K562 (cell line): ENCODE data around the gene MAST1. TPM values are rescaled to one million over a fixed set of nuclear protein-coding genes. Genes with fewer than 3 reads are reported as not detected.

Source experiments
- RREB1 ChIP-seq: fragments of 250-450 bp; sonication (Bioruptor Pico); IDR thresholded peaks from 2 replicates; pipeline ENCODE4 v1.4.0; 2020
- RUNX1 ChIP-seq: sonication (generic); IDR thresholded peaks from 2 replicates; pipeline ENCODE4 v1.6.1; 2016; ENCODE audit warnings: antibody characterized with exemption, low read depth
- TEAD2 ChIP-seq: fragments of 450-650 bp; IDR thresholded peaks from 2 replicates; pipeline ENCODE4 v1.6.1; 2016; ENCODE audit warnings: missing genetic modification characterization, control low read depth, missing compliant biosample characterization
- ZNF316 ChIP-seq: fragments of 450-650 bp; IDR thresholded peaks from 2 replicates; pipeline ENCODE4 v1.6.1; 2016
- ZNF318 ChIP-seq, 2 experiments: fragments of 450-650 bp; IDR thresholded peaks; 2 replicates each; pipeline ENCODE4 v1.6.1; 2016; ENCODE audit warnings: mild to moderate bottlenecking in 2 of 2, borderline replicate concordance in 1 of 2, low read depth in 1 of 2, moderate library complexity in 1 of 2
- ZNF347 ChIP-seq: fragments of 450-650 bp; formaldehyde crosslinking; IDR thresholded peaks from 2 replicates; pipeline ENCODE4 v1.4.0; 2020; ENCODE audit warnings: low read depth, mild to moderate bottlenecking, moderate library complexity
- ZNF609 ChIP-seq: sonication (generic); formaldehyde crosslinking; IDR thresholded peaks from 2 replicates; pipeline ENCODE4 v1.8.1; 2023; ENCODE audit warnings: missing genetic modification reagents, mild to moderate bottlenecking, borderline replicate concordance
- polyA plus RNA-seq, 8 experiments: library from polyadenylated mRNA; depleted of rRNA in 4 of 8; stranded (reverse) in 5 of 8; unstranded in 3 of 8; fragments of >200 nt; fragmentation: Nextera tagmentation in 2 of 8; fragmentation: Illumina TruSeq in 1 of 8; extraction: Ambion mirVana in 2 of 8; extraction: Trizol in 1 of 8; gene quantifications; 2 replicates each; pipeline versions ENCODE4 v1.2.1 to v1.2.3, GENCODE V29; 2011 to 2014; ENCODE audit warnings: inconsistent platforms in 1 of 8, missing spikeins in 1 of 8
- total RNA-seq, 7 experiments: library from RNA; depleted of rRNA in 6 of 7; stranded (reverse); fragments of >200 nt in 6 of 7; fragmentation: Illumina TruSeq in 2 of 7; extraction: Trizol in 2 of 7; gene quantifications; 2 replicates each; pipeline versions ENCODE4 v1.2.1 to v1.2.3, GENCODE V29; 2011 to 2021; ENCODE audit warnings: low replicate concordance in 1 of 7

MAST1 gene
- total and polyA plus RNA-seq, 9 of the 15 experiments (the other 6 are each of a cell fraction or from before 2014, with no cell fraction given): 0.48 to 10.3 (median 3.9) TPM

GRCh38 chr19:12792051-12792852, 46.1 kb upstream of the MAST1 start (continued):
- TF ChIP-seq ZNF609 (CRISPR knock-in tag) (no peak), ZNF316 (no peak), TEAD2 (tag) (no peak), ZNF318 (IDR thresholded peaks at IDR 0.05; ENCODE audit: borderline replicate concordance in 1 of 2, low read depth in 1 of 2) (no peak), ZNF347 (CRISPR knock-in tag) (no peak), RREB1 (CRISPR knock-in tag) (no peak; the same call in 1 of the 2 replicates), RUNX1 (peak; percentile 59; the same call in 1 of the 2 replicates)
